HEK293T (cell line): ENCODE results near the gene PHOX2A.

Experiments used
- ARNT ChIP-seq: fragments of 450-650 bp; IDR thresholded peaks from 2 replicates; pipeline ENCODE4 v1.6.1; 2017; ENCODE audit warnings: mild to moderate bottlenecking
- BHLHE40 ChIP-seq: fragments of 450-650 bp; IDR thresholded peaks from 2 replicates; pipeline ENCODE4 v1.6.1; 2016; ENCODE audit warnings: mild to moderate bottlenecking, moderate library complexity, borderline replicate concordance
- ELF4 ChIP-seq: fragments of 450-650 bp; IDR thresholded peaks from 2 replicates; pipeline ENCODE4 v1.6.1; 2017; ENCODE audit warnings: antibody characterized with exemption
- FOXA1 ChIP-seq: fragments of 450-650 bp; IDR thresholded peaks from 2 replicates; pipeline ENCODE4 v1.6.1; 2016; ENCODE audit warnings: mild to moderate bottlenecking
- FOXK2 ChIP-seq: fragments of 450-650 bp; IDR thresholded peaks from 2 replicates; pipeline ENCODE4 v1.6.1; 2016; ENCODE audit warnings: mild to moderate bottlenecking
- FOXM1 ChIP-seq: fragments of 450-650 bp; IDR thresholded peaks from 2 replicates; pipeline ENCODE4 v1.6.1; 2017; ENCODE audit warnings: mild to moderate bottlenecking, borderline replicate concordance
- HDGF ChIP-seq: fragments of 450-650 bp; IDR thresholded peaks from 2 replicates; pipeline ENCODE4 v1.6.1; 2017; ENCODE audit warnings: antibody characterized with exemption, borderline replicate concordance
- L3MBTL2 ChIP-seq: fragments of 450-650 bp; conservative IDR thresholded peaks from 2 replicates; pipeline ENCODE4 v1.6.1; 2016; ENCODE audit warnings: mild to moderate bottlenecking
- LEF1 ChIP-seq: fragments of 450-650 bp; IDR thresholded peaks from 2 replicates; pipeline ENCODE4 v1.6.1; 2017; ENCODE audit warnings: mild to moderate bottlenecking, borderline replicate concordance
- SP1 ChIP-seq: fragments of 450-650 bp; IDR thresholded peaks from 2 replicates; pipeline ENCODE4 v1.6.1; 2017
- SUZ12 ChIP-seq: fragments of 450-650 bp; IDR thresholded peaks from 2 replicates; pipeline ENCODE4 v1.6.1; 2016; ENCODE audit warnings: mild to moderate bottlenecking
- TARDBP ChIP-seq: fragments of 450-650 bp; IDR thresholded peaks from 2 replicates; pipeline ENCODE4 v1.6.1; 2016
- TF ChIP-seq, protein P1 (sequence below): fragments of 450-650 bp; IDR thresholded peaks from 2 replicates; pipeline ENCODE4 v1.6.1; 2016

GRCh38 chr11:72239313-72239848 is 4.6 kb downstream of the PHOX2A start:
- no peak for TF ChIP-seq FOXA1
- TF ChIP-seq, protein P1, sequence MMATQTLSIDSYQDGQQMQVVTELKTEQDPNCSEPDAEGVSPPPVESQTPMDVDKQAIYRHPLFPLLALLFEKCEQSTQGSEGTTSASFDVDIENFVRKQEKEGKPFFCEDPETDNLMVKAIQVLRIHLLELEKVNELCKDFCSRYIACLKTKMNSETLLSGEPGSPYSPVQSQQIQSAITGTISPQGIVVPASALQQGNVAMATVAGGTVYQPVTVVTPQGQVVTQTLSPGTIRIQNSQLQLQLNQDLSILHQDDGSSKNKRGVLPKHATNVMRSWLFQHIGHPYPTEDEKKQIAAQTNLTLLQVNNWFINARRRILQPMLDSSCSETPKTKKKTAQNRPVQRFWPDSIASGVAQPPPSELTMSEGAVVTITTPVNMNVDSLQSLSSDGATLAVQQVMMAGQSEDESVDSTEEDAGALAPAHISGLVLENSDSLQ = no peak
- no peak for TF ChIP-seq SP1
- TF ChIP-seq BHLHE40 = no peak
- TF ChIP-seq ARNT = no peak
- TF ChIP-seq L3MBTL2 = no peak
- TF ChIP-seq HDGF = no peak
- no peak for TF ChIP-seq ELF4
- no peak for TF ChIP-seq SUZ12
- TF ChIP-seq FOXK2 = no peak
- no peak for TF ChIP-seq FOXM1
- TF ChIP-seq TARDBP = no peak
- TF ChIP-seq LEF1 = no peak
